Epithelial cell of proximal tubule (primary cell): Measurements from ENCODE around the gene OR6C65. TPM values are rescaled to one million over a fixed set of nuclear protein-coding genes. Genes with fewer than 3 reads are reported as not detected.
"Not testable (repeated sequence)": the region's sequence is repeated elsewhere in the genome, so short reads cannot be mapped to it uniquely, and the experiment has no call there.

ENCODE experiments used
- DNase-seq: peaks from one replicate; pipeline ENCODE4 v3.0.0-alpha.2; 2011; ENCODE audit warnings: low read depth
- H3K4me3 ChIP-seq: 2 replicates; pipeline ENCODE4 v1.5.1; 2011; ENCODE audit warnings: low read depth, mild to moderate bottlenecking, low read length
- total RNA-seq: library from RNA; depleted of rRNA; stranded (reverse); fragments of >200 nt; gene quantifications from 2 replicates; pipeline ENCODE4 v1.2.3, GENCODE V29; 2015
- TF ChIP-seq, protein P1 (sequence below): conservative IDR thresholded peaks from 2 replicates; pipeline ENCODE4 v1.5.1; 2012; ENCODE audit warnings: low read depth, mild to moderate bottlenecking, low read length

Gene OR6C65
- total RNA-seq, 1 donor from 2014 or later, result not detected

DNA sequence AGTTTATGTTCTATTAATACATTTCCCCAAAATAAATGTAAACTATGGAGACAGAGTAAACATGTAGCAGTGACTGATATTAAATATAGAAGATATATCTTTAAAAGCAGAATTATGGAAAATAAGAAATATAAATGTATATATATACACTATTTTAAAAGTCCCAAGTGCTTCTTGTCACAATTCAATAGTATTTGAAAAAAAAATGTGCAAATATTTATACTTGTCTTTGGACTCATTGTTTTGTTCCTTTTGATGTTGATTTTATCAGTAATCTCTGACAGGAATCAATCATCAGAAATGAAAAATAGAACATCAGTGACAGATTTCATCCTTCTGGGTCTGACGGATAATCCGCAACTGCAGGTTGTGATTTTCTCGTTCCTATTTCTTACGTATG lies 25.6 kb downstream of the OR6C65 start, which contains the start of gene OR6C76:
Gene OR6C76, plus strand, starts transcription at position 301 of the 400 bp plus-strand sequence. Its CDS starts 0 bp downstream, at position 301.
- DNase-seq, result no peak
- TF ChIP-seq, protein P1, sequence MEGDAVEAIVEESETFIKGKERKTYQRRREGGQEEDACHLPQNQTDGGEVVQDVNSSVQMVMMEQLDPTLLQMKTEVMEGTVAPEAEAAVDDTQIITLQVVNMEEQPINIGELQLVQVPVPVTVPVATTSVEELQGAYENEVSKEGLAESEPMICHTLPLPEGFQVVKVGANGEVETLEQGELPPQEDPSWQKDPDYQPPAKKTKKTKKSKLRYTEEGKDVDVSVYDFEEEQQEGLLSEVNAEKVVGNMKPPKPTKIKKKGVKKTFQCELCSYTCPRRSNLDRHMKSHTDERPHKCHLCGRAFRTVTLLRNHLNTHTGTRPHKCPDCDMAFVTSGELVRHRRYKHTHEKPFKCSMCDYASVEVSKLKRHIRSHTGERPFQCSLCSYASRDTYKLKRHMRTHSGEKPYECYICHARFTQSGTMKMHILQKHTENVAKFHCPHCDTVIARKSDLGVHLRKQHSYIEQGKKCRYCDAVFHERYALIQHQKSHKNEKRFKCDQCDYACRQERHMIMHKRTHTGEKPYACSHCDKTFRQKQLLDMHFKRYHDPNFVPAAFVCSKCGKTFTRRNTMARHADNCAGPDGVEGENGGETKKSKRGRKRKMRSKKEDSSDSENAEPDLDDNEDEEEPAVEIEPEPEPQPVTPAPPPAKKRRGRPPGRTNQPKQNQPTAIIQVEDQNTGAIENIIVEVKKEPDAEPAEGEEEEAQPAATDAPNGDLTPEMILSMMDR, result no peak
- H3K4me3 ChIP-seq, result no peak within 1 kb of the TSS

DNA sequence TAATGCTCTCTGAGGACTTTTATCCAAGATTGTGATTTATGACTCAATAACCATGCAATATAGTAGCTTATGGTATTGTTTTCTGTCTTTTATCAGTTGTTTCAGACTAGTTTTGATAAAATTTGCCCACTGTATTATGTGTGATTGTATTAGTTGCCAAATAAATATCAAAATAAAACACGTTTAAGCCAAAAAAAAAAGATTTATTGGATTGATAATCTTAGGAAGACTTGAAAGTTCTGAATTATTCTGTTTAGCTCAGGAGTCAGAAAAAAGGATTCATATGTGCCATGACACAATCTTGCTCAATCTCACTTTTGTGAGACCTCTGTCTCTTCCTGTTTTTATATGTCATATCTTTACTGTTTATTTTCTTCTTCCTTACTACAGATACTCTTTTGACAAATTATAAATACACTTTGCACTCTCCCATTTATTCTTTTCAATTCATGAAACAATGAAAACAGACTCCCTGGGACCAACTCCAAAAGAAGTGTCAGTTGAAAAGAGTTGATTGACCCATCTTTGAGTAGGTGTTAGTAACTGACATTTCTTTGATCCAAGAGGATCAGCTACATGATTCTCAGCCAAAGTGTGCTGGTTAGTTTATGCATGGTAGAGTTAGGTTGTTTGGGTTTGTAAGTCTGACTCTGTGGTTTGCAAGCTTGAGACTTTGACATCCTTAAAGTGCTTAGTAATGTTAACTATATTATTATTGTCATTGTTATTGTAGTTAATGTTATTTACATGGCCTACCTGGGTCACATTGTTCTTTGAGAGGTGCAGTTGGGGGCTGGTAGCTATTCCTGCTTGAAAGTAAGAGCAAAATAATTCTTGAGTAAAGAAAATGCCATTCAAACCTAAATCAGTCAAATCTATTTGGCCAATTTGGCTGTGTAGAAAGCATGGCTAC lies 28.3 kb downstream of the OR6C65 start:
- no peak overlapping the region for H3K4me3 ChIP-seq
- DNase-seq, result no peak
- TF ChIP-seq, protein P1, result no peak

- not testable (repeated sequence) for H3K4me3 ChIP-seq, DNase-seq
These were observed 40.9 kb downstream of the OR6C65 start for GRCh38 chr12:55441233-55441632.

GRCh38 chr12:55443776-55444175 lies 43.4 kb downstream of the OR6C65 start, which contains the start of gene OR6C2:
TSS of gene OR6C2 (plus strand) at chr12:55444076. CDS start at chr12:55452214, 8,138 bp downstream.
- no peak for DNase-seq
- TF ChIP-seq, protein P1, result no peak
- H3K4me3 ChIP-seq, result no peak within 1 kb of the TSS

GRCh38 chr12:55445357-55445756 lies 45.0 kb downstream of the OR6C65 start:
- no peak overlapping the region for H3K4me3 ChIP-seq
- TF ChIP-seq, protein P1, result no peak
- DNase-seq, result no peak

- DNase-seq, result no peak
- TF ChIP-seq, protein P1, result no peak
- no peak overlapping the region for H3K4me3 ChIP-seq
These were observed 46.0 kb downstream of the OR6C65 start for GRCh38 chr12:55446326-55446725.

GRCh38 chr12:55448825-55449224 lies 48.5 kb downstream of the OR6C65 start:
- TF ChIP-seq, protein P1, result no peak
- no peak for DNase-seq
- no peak overlapping the region for H3K4me3 ChIP-seq

Other genes with a start within 250 kb of the OR6C65 start
- not detected in 2 replicates for gene OR10A7, start 179.5 kb upstream of the OR6C65 start, total RNA-seq
- not detected in 2 replicates for gene OR6C74, start 155.9 kb upstream of the OR6C65 start, total RNA-seq
- gene OR6C6, start 104.0 kb upstream of the OR6C65 start, total RNA-seq, result not detected in 2 replicates
- not detected in 2 replicates for gene OR6C1, start 86.2 kb upstream of the OR6C65 start, total RNA-seq
- not detected in 2 replicates for gene OR6C3, start 69.8 kb upstream of the OR6C65 start, total RNA-seq
- 0.29 TPM in 1 of 2 replicates, not detected in the other for gene OR6C75, start 37.6 kb upstream of the OR6C65 start, total RNA-seq
- not detected in 2 replicates for gene OR6C76, start 25.7 kb downstream of the OR6C65 start, total RNA-seq
- gene OR6C2, start 43.5 kb downstream of the OR6C65 start, total RNA-seq, result not detected in 2 replicates
- not detected in 2 replicates for gene OR6C70, start 69.6 kb downstream of the OR6C65 start, total RNA-seq
- not detected in 2 replicates for gene OR6C68, start 91.8 kb downstream of the OR6C65 start, total RNA-seq
- gene OR6C4, start 149.1 kb downstream of the OR6C65 start, total RNA-seq, result not detected in 2 replicates
- not detected in 2 replicates for gene OR2AP1, start 171.9 kb downstream of the OR6C65 start, total RNA-seq
- gene OR10P1, start 236.4 kb downstream of the OR6C65 start, total RNA-seq, result not detected in 2 replicates